Stimulated activated CD8-positive, alpha-beta memory T cell treated with anti-CD3 and anti-CD28 coated beads, Interleukin-4, amount 100 ng/mL, for 4 hours (primary cell): ENCODE measurements around the gene CDR2L.
A peak's percentile ranks its signal among the peaks of the same experiment; 100 is the strongest.

Experiments used
- DNase-seq, 2 donors: peaks; one replicate each; pipeline ENCODE4 v3.0.0-alpha.2; 2020; ENCODE audit warnings: low read depth in 2 of 2, low spot score in 1 of 2

CDR2L gene

DNA sequence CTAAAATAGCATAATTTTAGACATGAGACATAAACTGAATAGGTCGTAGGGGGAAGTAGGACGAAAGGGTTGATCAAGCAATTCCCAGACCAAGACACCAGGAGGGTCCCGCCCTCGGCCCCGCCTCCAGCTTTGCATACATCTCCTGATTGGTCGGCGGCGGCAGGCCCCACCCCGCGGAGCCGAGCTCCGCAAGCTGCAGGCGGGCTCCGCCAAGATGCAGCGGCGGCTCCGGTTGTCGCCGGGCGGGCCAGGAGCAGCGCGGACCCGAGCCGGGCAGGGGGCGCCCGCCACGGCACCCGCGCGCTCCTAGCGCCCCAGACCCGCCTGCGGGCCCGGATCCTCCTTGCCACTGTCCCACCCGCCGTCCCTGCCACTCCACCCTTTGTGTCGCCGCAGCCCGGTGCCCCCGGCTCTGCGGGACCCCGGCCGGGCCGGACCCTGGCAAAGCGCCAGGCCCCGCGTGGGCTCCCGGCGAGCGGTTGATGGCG, at the start of gene CDR2L:
Gene CDR2L, plus strand, starts transcription at position 215 of the 491 bp plus-strand sequence. CDS start 412 bp downstream, outside the sequence.
- peak; percentile 82 to 83 for DNase-seq

DNA sequence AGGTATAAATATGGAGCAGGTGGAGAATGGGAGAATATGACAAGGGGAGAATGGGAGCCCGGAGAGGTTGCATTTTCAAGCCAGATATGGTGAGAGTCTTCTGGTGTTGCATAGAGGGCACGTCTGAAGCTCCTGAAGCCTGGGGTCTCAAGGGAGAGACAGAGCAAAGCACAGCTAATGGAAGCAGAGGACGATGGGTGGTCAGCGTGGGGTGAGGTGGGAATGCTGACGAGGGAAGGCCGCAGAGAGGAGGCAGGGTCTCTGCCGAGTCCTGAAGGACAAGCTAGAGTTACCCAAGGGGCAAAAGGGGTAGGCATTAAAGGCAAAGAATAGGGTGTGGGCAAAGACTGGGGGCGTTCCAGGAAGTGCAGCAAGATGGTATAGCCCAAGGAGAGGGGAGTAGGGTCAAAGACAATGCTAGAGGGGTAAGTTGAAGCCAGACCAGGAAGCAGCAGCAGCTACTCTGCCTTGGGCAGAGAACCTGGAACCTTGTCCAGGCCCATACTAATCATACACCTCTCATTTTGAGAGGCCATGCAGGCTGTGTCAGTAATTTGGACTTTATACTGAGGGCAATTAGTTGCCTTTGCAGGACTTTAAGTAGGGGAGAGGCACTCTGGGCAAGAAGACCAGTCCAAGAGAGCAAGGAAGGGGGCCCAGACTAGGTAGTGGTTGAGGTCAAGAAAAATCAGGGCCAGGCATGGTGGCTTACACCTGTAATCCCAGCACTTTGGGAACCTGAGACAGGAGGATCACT, 49.1 kb upstream of the CDR2L start:
- no peak for DNase-seq

- no peak for DNase-seq
Measured at GRCh38 chr17:74939534-74939933, 47.9 kb upstream of the CDR2L start.

- no peak for DNase-seq
Measured at GRCh38 chr17:74941128-74941725, 46.2 kb upstream of the CDR2L start.

DNA sequence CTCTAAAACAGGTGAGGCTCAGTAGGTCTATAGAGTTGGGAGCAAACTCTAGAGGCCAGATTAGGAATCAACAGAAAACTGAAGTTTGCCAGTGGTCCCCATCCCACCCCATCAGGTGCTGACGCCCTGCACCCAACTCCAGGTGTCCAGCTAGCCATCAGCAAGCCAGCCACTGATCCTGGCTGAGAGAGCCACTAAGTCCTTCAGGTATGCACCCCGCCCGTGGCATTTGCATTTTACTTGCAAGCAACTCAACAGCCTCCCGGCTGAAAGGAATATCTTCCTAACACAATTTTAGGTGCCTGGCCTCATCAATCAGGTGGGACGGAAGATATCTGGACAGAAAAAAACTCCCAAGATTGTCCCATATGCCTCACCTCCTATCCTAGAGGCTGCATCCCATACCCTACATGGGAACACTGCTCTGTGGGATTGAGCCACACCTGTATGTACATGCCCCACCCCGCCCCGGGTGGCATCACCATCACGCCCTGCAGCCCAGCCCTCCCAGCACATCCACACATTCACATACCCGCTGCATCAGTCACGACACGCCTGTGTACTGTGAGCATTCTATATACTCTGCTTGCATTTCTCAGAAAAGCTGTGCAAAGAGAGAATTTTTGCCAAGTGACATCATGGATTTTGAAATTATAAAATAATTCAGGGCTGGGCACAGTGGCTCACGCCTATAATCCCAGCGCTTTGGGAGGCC, 43.5 kb upstream of the CDR2L start:
- DNase-seq: no peak

DNA sequence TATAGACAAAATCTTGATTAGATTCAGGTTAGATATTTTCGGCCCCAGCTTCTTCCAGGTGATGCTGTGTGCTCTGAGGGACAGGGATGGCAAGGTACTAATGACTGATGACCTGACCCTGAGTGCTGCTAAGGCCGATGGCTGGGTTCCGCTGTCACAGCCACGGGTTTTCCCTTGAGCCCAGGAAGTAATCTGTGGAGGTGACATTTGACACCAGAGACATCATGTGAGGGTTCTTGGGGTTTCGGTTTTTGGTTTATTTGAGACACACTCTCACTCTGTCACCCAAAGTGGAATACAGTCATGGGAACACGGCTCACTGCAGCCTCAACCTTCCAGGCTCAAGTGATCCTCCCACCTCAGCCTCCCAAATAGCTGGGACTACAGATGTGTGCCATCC, 41.9 kb upstream of the CDR2L start:
- DNase-seq: no peak

DNA sequence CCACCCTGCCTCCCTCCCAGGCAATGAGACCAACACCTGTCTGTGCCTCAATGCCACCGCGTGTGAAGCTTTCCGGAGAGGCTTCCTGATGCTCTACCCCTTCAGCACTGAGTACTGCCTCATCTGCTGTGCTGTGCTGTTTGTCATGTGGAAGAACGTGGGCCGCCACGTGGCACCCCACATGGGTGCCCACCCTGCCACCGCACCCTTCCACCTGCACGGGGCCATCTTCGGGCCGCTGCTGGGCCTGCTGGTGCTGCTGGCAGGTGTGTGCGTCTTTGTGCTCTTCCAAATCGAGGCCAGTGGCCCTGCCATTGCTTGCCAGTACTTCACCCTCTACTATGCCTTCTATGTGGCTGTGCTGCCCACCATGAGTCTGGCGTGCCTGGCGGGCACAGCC, 40.8 kb upstream of the CDR2L start:
- DNase-seq: no peak

DNA sequence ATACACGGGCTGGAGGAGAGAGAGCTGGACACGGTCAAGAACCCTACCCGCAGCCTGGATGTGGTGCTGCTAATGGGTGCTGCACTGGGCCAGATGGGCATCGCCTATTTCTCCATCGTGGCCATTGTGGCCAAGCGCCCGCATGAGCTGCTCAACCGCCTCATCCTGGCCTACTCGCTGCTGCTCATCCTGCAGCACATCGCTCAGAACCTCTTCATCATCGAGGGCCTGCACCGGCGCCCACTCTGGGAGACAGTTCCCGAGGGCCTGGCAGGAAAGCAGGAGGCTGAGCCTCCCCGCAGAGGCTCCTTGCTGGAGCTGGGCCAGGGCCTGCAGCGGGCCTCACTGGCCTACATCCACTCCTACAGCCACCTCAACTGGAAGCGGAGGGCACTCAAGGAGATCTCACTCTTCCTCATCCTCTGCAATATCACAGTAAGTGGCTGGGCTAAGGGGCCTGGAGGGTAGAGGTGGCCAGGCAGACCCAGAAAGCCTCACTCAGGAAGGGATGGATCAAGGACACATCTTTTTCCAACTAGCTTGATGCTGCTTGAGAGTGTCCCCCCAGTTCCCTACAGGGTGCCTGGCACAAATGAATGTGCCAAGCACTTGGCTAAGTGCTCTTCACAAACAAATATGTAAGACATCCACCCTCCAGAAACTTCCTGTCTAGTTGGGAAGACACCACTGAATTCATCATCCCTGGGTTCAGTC, 40.2 kb upstream of the CDR2L start:
- DNase-seq: no peak

DNA sequence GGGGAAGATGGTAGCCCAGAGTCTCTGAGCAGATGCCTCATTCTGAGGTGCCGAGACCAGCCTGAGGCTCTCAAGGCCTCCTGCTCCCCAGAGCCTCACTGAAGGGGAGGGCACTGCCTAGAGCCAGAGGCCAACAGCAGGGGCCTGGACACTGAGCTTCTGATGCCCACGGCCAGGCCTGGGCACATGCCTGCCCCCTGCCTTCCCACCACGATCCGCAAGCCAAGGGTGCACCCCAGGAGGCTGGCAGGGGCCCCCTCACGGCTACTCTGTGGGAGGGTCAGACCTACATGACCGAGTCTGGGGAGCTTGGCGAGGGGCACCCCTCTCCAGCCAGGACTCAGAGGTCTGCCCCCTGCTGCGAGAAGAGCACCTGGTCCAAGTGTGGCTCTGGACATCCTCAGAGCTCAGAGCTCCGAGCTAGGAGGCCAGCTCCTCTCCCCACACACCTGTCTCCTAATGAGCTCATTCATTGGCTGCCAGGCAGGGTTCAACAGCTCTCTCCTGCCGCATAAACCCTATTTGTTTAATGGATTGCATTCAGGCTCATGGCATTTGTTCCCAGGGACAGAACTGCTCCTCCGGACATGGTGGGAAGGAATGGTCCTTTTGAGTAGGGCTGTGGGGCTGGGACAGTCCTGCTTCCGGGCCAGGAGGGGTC, 37.8 kb upstream of the CDR2L start:
- no peak for DNase-seq

DNA sequence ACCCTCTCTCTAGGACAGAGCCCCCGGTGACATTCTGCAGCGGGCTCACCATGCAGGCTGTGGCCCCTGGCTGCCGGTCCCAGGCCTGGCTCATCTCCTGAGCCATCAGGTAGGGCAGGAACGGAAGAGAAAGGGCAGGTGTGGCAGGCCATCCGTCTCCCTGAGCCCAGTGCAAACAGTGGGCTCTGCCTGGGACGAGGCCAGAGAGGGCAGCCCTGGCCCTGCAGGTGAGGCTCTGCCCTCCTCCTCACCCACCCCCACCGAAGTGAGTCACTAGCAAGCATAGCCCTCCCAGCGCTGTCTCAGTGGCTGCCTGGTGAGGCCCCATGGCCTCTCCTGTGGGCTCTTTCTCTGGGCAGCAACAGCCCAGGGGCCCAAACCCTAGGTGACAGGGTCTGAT, 37.2 kb upstream of the CDR2L start:
- no peak for DNase-seq

- DNase-seq: no peak
Measured at GRCh38 chr17:74951065-74951464, 36.4 kb upstream of the CDR2L start.

DNA sequence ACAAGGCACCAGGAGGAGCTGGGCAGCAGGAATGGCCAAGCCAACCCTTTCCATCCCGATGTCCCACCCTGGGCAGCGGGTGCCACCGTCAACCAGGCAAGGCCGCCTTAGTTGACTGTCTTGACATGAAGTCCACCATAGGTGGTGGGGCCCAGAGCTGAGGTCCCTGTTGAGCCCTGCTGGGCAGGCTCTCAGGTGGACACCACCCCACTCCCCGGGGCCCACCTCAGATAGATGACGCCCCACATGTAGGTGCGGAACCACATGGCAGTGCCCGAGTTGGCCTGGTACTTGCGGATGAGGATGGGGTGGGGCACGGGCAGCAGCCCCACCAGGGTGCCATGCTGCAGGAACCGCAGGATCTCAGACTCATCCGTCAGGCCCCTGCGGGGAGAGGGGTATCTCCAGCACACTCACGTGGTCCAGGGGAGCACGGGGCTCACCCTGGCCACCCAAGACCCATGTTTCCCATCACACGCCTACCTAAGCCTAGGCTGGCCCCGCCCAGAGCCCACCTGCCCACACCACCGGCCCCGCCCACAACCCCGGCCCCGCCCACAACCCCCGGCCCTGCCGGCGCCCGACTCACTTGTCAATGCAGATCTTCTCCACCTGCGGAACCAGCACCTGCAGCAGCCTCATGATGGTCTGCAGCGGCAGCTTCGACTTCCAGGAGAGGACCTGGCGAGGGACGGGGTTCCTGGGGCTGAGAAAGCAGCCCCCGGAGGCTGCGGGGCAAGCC, 35.6 kb upstream of the CDR2L start:
- DNase-seq: no peak

DNA sequence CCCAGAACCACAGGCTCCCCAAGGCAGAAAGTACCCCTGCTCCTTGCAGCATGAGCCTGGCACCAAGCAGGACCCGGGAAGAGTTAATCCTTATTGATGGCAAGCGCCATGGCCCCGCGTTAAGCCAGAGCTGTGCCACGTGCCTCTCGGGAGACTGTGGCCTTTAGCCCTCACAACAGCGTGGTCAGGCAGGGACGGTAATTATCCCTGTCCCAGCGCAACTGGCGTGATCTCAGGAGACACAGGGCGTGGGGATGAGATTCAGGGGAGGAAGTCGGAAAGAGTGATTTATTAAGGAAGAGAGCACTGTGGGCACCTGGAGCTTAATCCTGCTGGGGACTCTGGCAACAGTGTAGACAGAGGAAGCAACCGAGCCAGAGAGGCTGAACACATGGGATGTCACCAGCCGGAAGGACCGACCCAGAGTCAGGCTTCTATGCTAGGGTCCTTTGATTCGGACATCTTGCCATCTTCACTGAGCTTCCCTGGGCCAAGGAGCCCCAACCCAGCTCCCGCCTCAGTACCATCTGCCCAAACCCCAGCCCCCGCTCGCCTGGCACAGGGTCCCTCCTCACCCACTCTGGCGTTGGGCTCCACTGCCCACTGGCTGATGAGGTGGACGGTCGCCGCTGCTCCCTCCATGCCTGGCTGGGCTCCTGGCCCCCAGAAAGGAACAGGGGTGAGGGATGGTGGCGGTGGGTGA, 34.9 kb upstream of the CDR2L start:
- no peak for DNase-seq

GRCh38 chr17:74953134-74953687, 34.2 kb upstream of the CDR2L start:
- no peak for DNase-seq

DNA sequence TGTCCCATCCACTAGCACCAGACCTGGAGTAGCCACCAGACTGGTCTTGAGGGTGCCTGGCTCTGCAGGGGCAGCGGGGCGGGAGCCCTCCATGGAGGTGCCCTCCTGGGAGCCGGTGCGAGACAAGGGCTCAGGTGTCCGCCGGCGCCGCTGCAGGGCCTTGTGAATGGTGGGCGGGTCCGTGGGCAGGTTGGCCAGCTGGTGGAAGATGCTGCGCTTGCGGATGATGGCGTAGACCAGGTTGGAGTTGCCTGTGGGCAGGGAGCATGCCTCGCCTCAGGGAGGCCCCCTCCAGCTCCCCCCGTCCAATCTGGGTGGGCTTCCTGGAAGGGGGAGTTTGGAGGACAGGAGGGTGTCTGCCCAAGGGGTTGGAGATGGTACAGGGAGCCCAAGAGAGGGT, 33.3 kb upstream of the CDR2L start:
- DNase-seq: no peak

GRCh38 chr17:74954665-74955421, 32.6 kb upstream of the CDR2L start:
- no peak for DNase-seq

GRCh38 chr17:74956093-74956492, 31.3 kb upstream of the CDR2L start:
- no peak for DNase-seq

- DNase-seq: peak; percentile 53 to 78
Measured at GRCh38 chr17:74957935-74958740, 29.3 kb upstream of the CDR2L start.
